Endothelial cell (in vitro differentiated cells): ENCODE data around the gene GCGR. TPM values are rescaled to one million over a fixed set of nuclear protein-coding genes. Genes with fewer than 3 reads are reported as not detected.

Experiments used
- DNase-seq: peaks from one replicate; pipeline ENCODE4 v3.0.0; 2021; ENCODE audit warnings: low spot score
- H3K27ac Mint-ChIP-seq: one replicate; pipeline ENCODE4 v1.8.0; 2021; ENCODE audit warnings: mixed read lengths, inconsistent platforms; ENCODE audit not compliant: unreplicated experiment
- H3K27me3 Mint-ChIP-seq: one replicate; pipeline ENCODE4 v1.8.0; 2021; ENCODE audit warnings: mild to moderate bottlenecking, moderate library complexity, mixed read lengths, inconsistent platforms; ENCODE audit not compliant: unreplicated experiment
- H3K36me3 Mint-ChIP-seq: one replicate; pipeline ENCODE4 v1.8.0; 2021; ENCODE audit warnings: mild to moderate bottlenecking, low read depth, mixed read lengths, inconsistent platforms; ENCODE audit not compliant: unreplicated experiment
- H3K4me1 Mint-ChIP-seq: one replicate; pipeline ENCODE4 v1.8.0; 2021; ENCODE audit warnings: mild to moderate bottlenecking, mixed read lengths, inconsistent platforms; ENCODE audit not compliant: unreplicated experiment
- H3K4me3 Mint-ChIP-seq: one replicate; pipeline ENCODE4 v1.8.0; 2021; ENCODE audit warnings: mild to moderate bottlenecking, mixed read lengths, inconsistent platforms; ENCODE audit not compliant: unreplicated experiment
- H3K9me3 Mint-ChIP-seq: one replicate; pipeline ENCODE4 v1.8.0; 2021; ENCODE audit warnings: mixed read lengths, inconsistent platforms; ENCODE audit not compliant: unreplicated experiment
- CTCF ChIP-seq: fragments of 200-600 bp; sonication (generic); IDR thresholded peaks from one replicate; pipeline ENCODE4 v1.5.0; 2021; ENCODE audit warnings: antibody characterized with exemption; ENCODE audit not compliant: unreplicated experiment
- total RNA-seq: library from RNA; stranded (reverse); fragmentation: NEBNext Ultra II Directional; extraction: Animal tissue kit (Norgen Biotek cat#: 25700); gene quantifications from one replicate; pipeline ENCODE4 v1.2.1, GENCODE V29; 2021; ENCODE audit not compliant: unreplicated experiment

GCGR gene
- total RNA-seq, 1 donor from 2014 or later: not detected

GRCh38 chr17:81814748-81815645 lies 11.0 kb downstream of the GCGR start:
- Mint-ChIP-seq H3K4me1 (no peaks in the 10 kb centered on the region), H3K9me3 (no peaks in the 10 kb centered on the region), H3K36me3 (no peaks in the 10 kb centered on the region), H3K27ac (no peak overlapping the region), H3K27me3 (peaks cover 1% of the 10 kb centered on the region), H3K4me3 (no peak overlapping the region)
- no peak for TF ChIP-seq CTCF
- DNase-seq: no peak

- no peaks in the 10 kb centered on the region for H3K9me3 Mint-ChIP-seq
- DNase-seq: no peak
- H3K4me1 Mint-ChIP-seq: no peaks in the 10 kb centered on the region
- no peak overlapping the region for H3K4me3 Mint-ChIP-seq
- no peaks in the 10 kb centered on the region for H3K27me3 Mint-ChIP-seq
- no peak overlapping the region for H3K27ac Mint-ChIP-seq
- no peaks in the 10 kb centered on the region for H3K36me3 Mint-ChIP-seq
- no peak for TF ChIP-seq CTCF
Measured at GRCh38 chr17:81815646-81815986, 11.7 kb downstream of the GCGR start.

GRCh38 chr17:81817758-81818147 lies 13.8 kb downstream of the GCGR start:
- H3K9me3 Mint-ChIP-seq: no peaks in the 10 kb centered on the region
- no peak overlapping the region for H3K4me3 Mint-ChIP-seq
- no peak for DNase-seq
- no peak for TF ChIP-seq CTCF
- H3K4me1 Mint-ChIP-seq: no peaks in the 10 kb centered on the region
- no peaks in the 10 kb centered on the region for H3K27me3 Mint-ChIP-seq
- H3K27ac Mint-ChIP-seq: no peak overlapping the region
- H3K36me3 Mint-ChIP-seq: no peaks in the 10 kb centered on the region

GRCh38 chr17:81819708-81820107 lies 15.8 kb downstream of the GCGR start:
- Mint-ChIP-seq H3K4me3 (no peak overlapping the region), H3K9me3 (no peaks in the 10 kb centered on the region), H3K27ac (no peak overlapping the region), H3K27me3 (peaks cover 3% of the 10 kb centered on the region), H3K36me3 (peaks cover 3% of the 10 kb centered on the region), H3K4me1 (no peaks in the 10 kb centered on the region)
- no peak for TF ChIP-seq CTCF
- DNase-seq: no peak

GRCh38 chr17:81821147-81821546 lies 17.2 kb downstream of the GCGR start:
- Mint-ChIP-seq H3K27me3 (peaks cover 3% of the 10 kb centered on the region), H3K9me3 (no peaks in the 10 kb centered on the region), H3K4me3 (no peak overlapping the region), H3K27ac (no peak overlapping the region), H3K4me1 (peaks cover 3% of the 10 kb centered on the region), H3K36me3 (peaks cover 7% of the 10 kb centered on the region)
- no peak for DNase-seq
- no peak for TF ChIP-seq CTCF
